NCI-H146 treated with DMSO at 0.1 percent for 48 hours (cell line): ENCODE results near the gene KY.
"Not testable (repeated sequence)": the region's sequence is repeated elsewhere in the genome, so short reads cannot be mapped to it uniquely, and the experiment has no call there.

Experiments
- DNase-seq: peaks from one replicate; lab custom pipeline; 2025; ENCODE audit not compliant: unreplicated experiment; lab: John Stamatoyannopoulos, UW

Gene KY

GRCh38 chr3:134606033-134607025 is 44.5 kb downstream of the KY start:
- no peak for DNase-seq

GRCh38 chr3:134605556-134605955 is 45.3 kb downstream of the KY start:
- no peak for DNase-seq

GRCh38 chr3:134603956-134604355 is 46.9 kb downstream of the KY start:
- DNase-seq, result no peak

GRCh38 chr3:134603480-134603879 is 47.3 kb downstream of the KY start:
- DNase-seq, result no peak

GRCh38 chr3:134602440-134602814 is 48.4 kb downstream of the KY start:
- no peak for DNase-seq

- peak; percentile 97 for DNase-seq
These were observed 49.0 kb downstream of the KY start for GRCh38 chr3:134601539-134602439.

GRCh38 chr3:134600685-134601463 is 49.9 kb downstream of the KY start:
- DNase-seq, result peak; percentile 96

- DNase-seq, result no peak
These were observed 50.6 kb downstream of the KY start for GRCh38 chr3:134600206-134600605.

GRCh38 chr3:134598763-134599545 is 51.9 kb downstream of the KY start:
- DNase-seq, result peak; percentile 55

- peak; percentile 90 for DNase-seq
These were observed 53.3 kb downstream of the KY start for GRCh38 chr3:134597390-134597970.

GRCh38 chr3:134594986-134595385 is 55.8 kb downstream of the KY start:
- not testable (repeated sequence) for DNase-seq

GRCh38 chr3:134594331-134594741 is 56.5 kb downstream of the KY start:
- peak; percentile 69 for DNase-seq

- DNase-seq, result no peak
These were observed 58.0 kb downstream of the KY start for GRCh38 chr3:134592806-134593205.

GRCh38 chr3:134590766-134591165 is 60.1 kb downstream of the KY start:
- DNase-seq, result no peak

- DNase-seq, result no peak
These were observed 71.6 kb downstream of the KY start for GRCh38 chr3:134579141-134579665.

- no peak for DNase-seq
These were observed 74.0 kb downstream of the KY start for GRCh38 chr3:134576831-134577230.

- peak; percentile 97 for DNase-seq
These were observed 74.4 kb downstream of the KY start for GRCh38 chr3:134576426-134576825.

- not testable (repeated sequence) for DNase-seq
These were observed 80.9 kb downstream of the KY start for GRCh38 chr3:134569899-134570298.

GRCh38 chr3:134568790-134569189 is 82.0 kb downstream of the KY start:
- no peak for DNase-seq
